K562 (cell line): ENCODE measurements around the gene CYSRT1. TPM values are rescaled to one million over a fixed set of nuclear protein-coding genes. Genes with fewer than 3 reads are reported as not detected.

ENCODE experiments used
- BRCA1 ChIP-seq, 2 experiments: fragments of 450-650 bp in 1 of 2; sonication (generic) in 1 of 2; formaldehyde crosslinking in 1 of 2; IDR thresholded peaks; 2 replicates each; pipeline versions ENCODE4 v1.5.0 to v1.6.1; 2017 to 2020; ENCODE audit warnings: mild to moderate bottlenecking in 1 of 2, missing genetic modification reagents in 1 of 2
- CTBP1 ChIP-seq: fragments of 450-650 bp; IDR thresholded peaks from 2 replicates; pipeline ENCODE4 v1.6.1; 2016; ENCODE audit warnings: borderline replicate concordance
- ETV5 ChIP-seq: sonication (generic); formaldehyde crosslinking; IDR thresholded peaks from 2 replicates; pipeline ENCODE4 v1.4.0; 2020; ENCODE audit warnings: low read depth, mild to moderate bottlenecking, missing genetic modification reagents
- FOXO4 ChIP-seq: fragments of 450-650 bp; formaldehyde crosslinking; IDR thresholded peaks from 2 replicates; pipeline ENCODE4 v1.4.0; 2020; ENCODE audit warnings: mild to moderate bottlenecking, moderate library complexity
- HDAC3 ChIP-seq: fragments of 450-650 bp; IDR thresholded peaks from 2 replicates; pipeline ENCODE4 v1.6.1; 2018; ENCODE audit warnings: borderline replicate concordance, mild to moderate bottlenecking, moderate library complexity; ENCODE audit not compliant: partially characterized antibody
- MEIS2 ChIP-seq: fragments of 450-650 bp; IDR thresholded peaks from 2 replicates; pipeline ENCODE4 v1.6.1; 2014; ENCODE audit warnings: mild to moderate bottlenecking; ENCODE audit not compliant: partially characterized antibody
- MTA3 ChIP-seq: fragments of 450-650 bp; formaldehyde crosslinking; IDR thresholded peaks from 2 replicates; pipeline ENCODE4 v1.6.1; 2017; ENCODE audit warnings: mild to moderate bottlenecking, borderline replicate concordance
- NEUROD1 ChIP-seq: fragments of 150-350 bp; IDR thresholded peaks from 2 replicates; pipeline ENCODE4 v1.6.1; 2014; ENCODE audit warnings: borderline replicate concordance, low read length, low read depth; ENCODE audit not compliant: partially characterized antibody
- NFIX ChIP-seq: fragments of 250-450 bp; sonication (Bioruptor Pico); IDR thresholded peaks from 2 replicates; pipeline ENCODE4 v1.4.0; 2020; ENCODE audit warnings: low read depth, mild to moderate bottlenecking, moderate library complexity
- PREB ChIP-seq: sonication (generic); formaldehyde crosslinking; IDR thresholded peaks from 2 replicates; pipeline ENCODE4 v1.8.1; 2023; ENCODE audit warnings: mild to moderate bottlenecking, missing genetic modification reagents
- RBM17 ChIP-seq: fragments of 200-400 bp; formaldehyde crosslinking; IDR thresholded peaks from 2 replicates; pipeline ENCODE4 v1.6.1; 2017; ENCODE audit warnings: low read depth, mild to moderate bottlenecking, low read length, borderline replicate concordance
- STAT5A ChIP-seq: IDR thresholded peaks from 2 replicates; pipeline ENCODE4 v1.6.1; 2012; ENCODE audit warnings: low read length, inconsistent platforms, borderline replicate concordance
- TAF1 ChIP-seq: IDR thresholded peaks from 2 replicates; pipeline ENCODE4 v1.6.1; 2011; ENCODE audit warnings: mild to moderate bottlenecking, low read length, moderate library complexity; ENCODE audit not compliant: insufficient read depth, control insufficient read depth, severe bottlenecking; ENCODE audit errors: extremely low read depth
- TAF7 ChIP-seq: fragments of 450-650 bp; IDR thresholded peaks from 2 replicates; pipeline ENCODE4 v1.6.1; 2016; ENCODE audit warnings: missing genetic modification characterization, missing compliant biosample characterization
- THRAP3 ChIP-seq: fragments of 450-650 bp; IDR thresholded peaks from 2 replicates; pipeline ENCODE4 v1.6.1; 2016; ENCODE audit warnings: mild to moderate bottlenecking, inconsistent platforms, borderline replicate concordance
- ZNF311 ChIP-seq: fragments of 250-450 bp; sonication (Bioruptor Pico); IDR thresholded peaks from 2 replicates; pipeline ENCODE4 v1.4.0; 2020; ENCODE audit warnings: mild to moderate bottlenecking, moderate library complexity
- ZNF507 ChIP-seq: conservative IDR thresholded peaks from 2 replicates; pipeline ENCODE4 v1.6.1; 2017; ENCODE audit warnings: missing genetic modification characterization, missing compliant biosample characterization
- polyA plus RNA-seq, 8 experiments: library from polyadenylated mRNA; depleted of rRNA in 4 of 8; stranded (reverse) in 5 of 8; unstranded in 3 of 8; fragments of >200 nt; fragmentation: Nextera tagmentation in 2 of 8; fragmentation: Illumina TruSeq in 1 of 8; extraction: Ambion mirVana in 2 of 8; extraction: Trizol in 1 of 8; gene quantifications; 2 replicates each; pipeline versions ENCODE4 v1.2.1 to v1.2.3, GENCODE V29; 2011 to 2014; ENCODE audit warnings: inconsistent platforms in 1 of 8, missing spikeins in 1 of 8
- total RNA-seq, 7 experiments: library from RNA; depleted of rRNA in 6 of 7; stranded (reverse); fragments of >200 nt in 6 of 7; fragmentation: Illumina TruSeq in 2 of 7; extraction: Trizol in 2 of 7; gene quantifications; 2 replicates each; pipeline versions ENCODE4 v1.2.1 to v1.2.3, GENCODE V29; 2011 to 2021; ENCODE audit warnings: low replicate concordance in 1 of 7
- TF ChIP-seq, protein P1 (sequence below): sonication (generic); formaldehyde crosslinking; IDR thresholded peaks from 2 replicates; pipeline ENCODE4 v1.8.1; 2022; ENCODE audit warnings: missing genetic modification reagents
- TF ChIP-seq, protein P2 (sequence below): sonication (generic); formaldehyde crosslinking; IDR thresholded peaks from 2 replicates; pipeline ENCODE4 v1.4.0; 2020; ENCODE audit warnings: mild to moderate bottlenecking, missing genetic modification reagents
- TF ChIP-seq, protein P3 (sequence below): sonication (generic); formaldehyde crosslinking; IDR thresholded peaks from 2 replicates; pipeline ENCODE4 v1.8.0; 2023; ENCODE audit warnings: mild to moderate bottlenecking, missing genetic modification reagents

CYSRT1 gene
- total and polyA plus RNA-seq, 9 of the 15 experiments (the other 6 are each of a cell fraction or from before 2014, with no cell fraction given) = 0.04 to 1.4 (median 0.42) TPM; not detected in 3

DNA sequence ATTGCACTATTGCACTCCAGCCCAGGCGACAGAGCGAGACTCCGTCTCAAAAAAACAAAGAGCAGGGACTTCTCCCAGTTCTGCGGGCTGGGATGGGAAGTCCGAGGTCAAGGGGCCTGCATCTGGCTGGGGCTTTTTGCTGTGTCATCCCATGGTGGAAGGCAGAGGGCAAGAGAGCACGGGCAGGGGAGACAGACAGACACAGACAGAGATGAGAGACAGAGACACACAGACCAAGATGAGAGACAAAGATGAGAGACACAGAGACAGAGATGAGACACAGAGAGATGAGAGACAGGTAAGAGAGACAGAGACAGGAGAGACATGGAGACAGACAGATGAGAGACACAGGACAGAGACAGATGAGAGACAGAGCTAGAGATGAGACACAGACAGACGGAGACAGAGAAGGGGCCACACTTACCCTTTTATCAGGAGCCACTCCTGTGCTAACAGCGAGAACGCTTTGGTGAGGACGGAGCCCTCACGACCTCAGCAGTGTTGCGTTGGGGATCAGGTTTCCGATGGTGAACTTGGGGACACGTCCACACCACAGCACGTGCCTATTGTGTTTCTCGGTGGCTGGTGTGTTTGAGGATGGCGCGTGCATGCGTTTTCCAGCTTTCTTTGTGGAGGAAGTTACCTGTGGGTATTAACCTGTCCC, 43.7 kb downstream of the CYSRT1 start (continued):
- TF ChIP-seq ZNF507 (tag) (no peak), ETV5 (CRISPR knock-in tag) (no peak; the same call in 1 of the 2 replicates), MTA3 (peak; percentile 50; the same call in 1 of the 2 replicates), ZNF311 (peak; percentile 6; the same call in 1 of the 2 replicates), THRAP3 (peak; percentile 63; the same call in 1 of the 2 replicates), NEUROD1 (no peak), HDAC3 (peak; percentile 47), PREB (CRISPR knock-in tag) (no peak), TAF1 (no peak), MEIS2 (peak; percentile 25), TAF7 (tag) (no peak), NFIX (CRISPR knock-in tag) (no peak), STAT5A (no peak), FOXO4 (no peak), CTBP1 (peak; percentile 70; the same call in 1 of the 2 replicates), BRCA1 (IDR thresholded peaks at IDR 0.05) (no peak), BRCA1 (CRISPR knock-in tag; IDR thresholded peaks at IDR 0.05) (no peak), RBM17 (no peak)
- TF ChIP-seq, protein P1, sequence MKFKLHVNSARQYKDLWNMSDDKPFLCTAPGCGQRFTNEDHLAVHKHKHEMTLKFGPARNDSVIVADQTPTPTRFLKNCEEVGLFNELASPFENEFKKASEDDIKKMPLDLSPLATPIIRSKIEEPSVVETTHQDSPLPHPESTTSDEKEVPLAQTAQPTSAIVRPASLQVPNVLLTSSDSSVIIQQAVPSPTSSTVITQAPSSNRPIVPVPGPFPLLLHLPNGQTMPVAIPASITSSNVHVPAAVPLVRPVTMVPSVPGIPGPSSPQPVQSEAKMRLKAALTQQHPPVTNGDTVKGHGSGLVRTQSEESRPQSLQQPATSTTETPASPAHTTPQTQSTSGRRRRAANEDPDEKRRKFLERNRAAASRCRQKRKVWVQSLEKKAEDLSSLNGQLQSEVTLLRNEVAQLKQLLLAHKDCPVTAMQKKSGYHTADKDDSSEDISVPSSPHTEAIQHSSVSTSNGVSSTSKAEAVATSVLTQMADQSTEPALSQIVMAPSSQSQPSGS (CRISPR knock-in tag) = no peak
- TF ChIP-seq, protein P2, sequence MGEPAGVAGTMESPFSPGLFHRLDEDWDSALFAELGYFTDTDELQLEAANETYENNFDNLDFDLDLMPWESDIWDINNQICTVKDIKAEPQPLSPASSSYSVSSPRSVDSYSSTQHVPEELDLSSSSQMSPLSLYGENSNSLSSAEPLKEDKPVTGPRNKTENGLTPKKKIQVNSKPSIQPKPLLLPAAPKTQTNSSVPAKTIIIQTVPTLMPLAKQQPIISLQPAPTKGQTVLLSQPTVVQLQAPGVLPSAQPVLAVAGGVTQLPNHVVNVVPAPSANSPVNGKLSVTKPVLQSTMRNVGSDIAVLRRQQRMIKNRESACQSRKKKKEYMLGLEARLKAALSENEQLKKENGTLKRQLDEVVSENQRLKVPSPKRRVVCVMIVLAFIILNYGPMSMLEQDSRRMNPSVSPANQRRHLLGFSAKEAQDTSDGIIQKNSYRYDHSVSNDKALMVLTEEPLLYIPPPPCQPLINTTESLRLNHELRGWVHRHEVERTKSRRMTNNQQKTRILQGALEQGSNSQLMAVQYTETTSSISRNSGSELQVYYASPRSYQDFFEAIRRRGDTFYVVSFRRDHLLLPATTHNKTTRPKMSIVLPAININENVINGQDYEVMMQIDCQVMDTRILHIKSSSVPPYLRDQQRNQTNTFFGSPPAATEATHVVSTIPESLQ (CRISPR knock-in tag) = no peak
- TF ChIP-seq, protein P3, sequence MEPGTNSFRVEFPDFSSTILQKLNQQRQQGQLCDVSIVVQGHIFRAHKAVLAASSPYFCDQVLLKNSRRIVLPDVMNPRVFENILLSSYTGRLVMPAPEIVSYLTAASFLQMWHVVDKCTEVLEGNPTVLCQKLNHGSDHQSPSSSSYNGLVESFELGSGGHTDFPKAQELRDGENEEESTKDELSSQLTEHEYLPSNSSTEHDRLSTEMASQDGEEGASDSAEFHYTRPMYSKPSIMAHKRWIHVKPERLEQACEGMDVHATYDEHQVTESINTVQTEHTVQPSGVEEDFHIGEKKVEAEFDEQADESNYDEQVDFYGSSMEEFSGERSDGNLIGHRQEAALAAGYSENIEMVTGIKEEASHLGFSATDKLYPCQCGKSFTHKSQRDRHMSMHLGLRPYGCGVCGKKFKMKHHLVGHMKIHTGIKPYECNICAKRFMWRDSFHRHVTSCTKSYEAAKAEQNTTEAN (CRISPR knock-in tag) = no peak
